Activated T-cell treated with anti-CD3 and anti-CD28 coated beads, Interleukin-2, amount 50 U/mL, for 4 hours (primary cell): ENCODE measurements around the gene LMX1B. TPM values are rescaled to one million over a fixed set of nuclear protein-coding genes. Genes with fewer than 3 reads are reported as not detected.

ENCODE experiments used
- ATAC-seq, 2 donors: fragments of 200-7000 bp; cut with Tn5 transposase; one replicate each; pipeline ENCODE4 v1.10.0; 2021
- DNase-seq: peaks from one replicate; pipeline ENCODE4 v3.0.0-alpha.2; 2020
- H3K27me3 Mint-ChIP-seq: one replicate; pipeline ENCODE4 v1.8.0; 2021; ENCODE audit warnings: low read depth, mixed read lengths
- H3K36me3 Mint-ChIP-seq: one replicate; pipeline ENCODE4 v1.8.0; 2022; ENCODE audit warnings: mixed read lengths; ENCODE audit not compliant: insufficient read depth
- H3K4me1 Mint-ChIP-seq: one replicate; pipeline ENCODE4 v1.8.0; 2021; ENCODE audit warnings: low read depth, mixed read lengths
- H3K4me3 Mint-ChIP-seq: one replicate; pipeline ENCODE4 v1.8.0; 2021; ENCODE audit warnings: mild to moderate bottlenecking, moderate library complexity, mixed read lengths
- H3K9me3 Mint-ChIP-seq: one replicate; pipeline ENCODE4 v1.8.0; 2021; ENCODE audit warnings: mixed read lengths
- total RNA-seq, 3 donors: library from RNA; stranded (reverse); gene quantifications; one replicate each; pipeline ENCODE4 v1.2.1, GENCODE V29; 2021

LMX1B gene
- total RNA-seq, 3 donors from 2014 or later, result not detected

DNA sequence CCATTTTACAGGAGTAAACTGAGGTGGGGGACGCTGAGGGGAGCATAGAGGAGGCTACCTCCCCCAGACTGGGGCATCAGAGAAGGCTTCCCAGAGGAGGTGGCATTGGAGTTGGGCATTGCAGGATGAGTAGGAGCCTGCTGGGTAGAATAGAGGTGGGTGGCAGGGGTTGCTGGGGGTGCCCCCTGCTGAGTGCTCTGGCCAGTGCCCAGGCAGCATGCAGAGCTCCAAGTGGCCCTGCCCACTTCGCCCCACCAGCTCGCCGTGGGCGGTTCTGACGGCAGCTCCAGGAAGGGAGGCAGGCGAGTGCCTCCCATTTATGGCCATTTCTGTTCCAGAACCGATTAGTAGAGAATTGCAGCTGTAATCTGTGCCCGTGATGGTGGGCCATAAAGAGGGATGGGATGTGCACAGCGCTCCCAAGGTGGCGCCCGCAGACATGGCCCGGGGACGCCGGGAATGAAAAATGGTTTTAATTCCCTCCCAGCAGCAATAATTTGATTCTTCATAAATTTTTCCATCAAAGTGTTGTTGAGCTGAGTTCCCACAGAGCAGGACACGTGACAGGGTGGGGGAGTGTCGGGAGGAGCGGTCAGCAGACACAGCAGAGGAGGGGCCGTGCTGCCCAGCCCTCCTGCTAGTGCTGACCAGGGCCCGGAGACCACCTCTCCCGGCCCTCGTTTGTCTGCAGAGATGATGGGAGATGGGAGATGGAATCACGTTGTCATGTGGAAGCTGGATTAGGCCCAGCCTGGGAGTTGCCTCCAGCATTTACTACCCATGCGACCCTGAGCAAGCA lies 75.5 kb downstream of the LMX1B start:
- Mint-ChIP-seq H3K27me3 (peaks cover 56% of the 10 kb centered on the region), H3K4me3 (no peak overlapping the region), H3K4me1 (no peaks in the 10 kb centered on the region), H3K9me3 (no peaks in the 10 kb centered on the region), H3K36me3 (no peaks in the 10 kb centered on the region)
- ATAC-seq, result no peak
- DNase-seq, result no peak

DNA sequence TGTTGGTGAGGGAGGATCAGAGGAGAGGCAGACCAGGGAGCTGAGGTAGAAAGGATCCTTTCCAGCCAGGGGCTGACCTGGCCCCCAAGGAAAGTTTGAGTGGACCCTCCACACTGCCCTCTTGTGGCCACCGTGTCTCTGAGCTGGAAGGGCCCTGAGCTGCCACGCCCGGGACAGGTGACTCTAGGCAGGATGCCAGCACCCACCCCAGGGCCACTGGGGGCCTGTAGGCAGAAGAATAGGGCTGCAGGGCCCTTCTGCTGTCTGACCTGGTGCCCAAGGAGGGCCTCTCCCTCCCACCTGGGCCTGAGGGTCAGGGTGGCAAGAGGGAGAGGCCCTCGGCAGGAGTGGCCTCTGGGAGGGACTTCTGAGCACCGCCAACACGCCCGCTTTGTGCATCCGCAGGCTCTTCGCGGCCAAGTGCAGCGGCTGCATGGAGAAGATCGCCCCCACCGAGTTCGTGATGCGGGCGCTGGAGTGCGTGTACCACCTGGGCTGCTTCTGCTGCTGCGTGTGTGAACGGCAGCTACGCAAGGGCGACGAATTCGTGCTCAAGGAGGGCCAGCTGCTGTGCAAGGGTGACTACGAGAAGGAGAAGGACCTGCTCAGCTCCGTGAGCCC lies 76.8 kb downstream of the LMX1B start:
- Mint-ChIP-seq H3K27me3 (peaks cover 49% of the 10 kb centered on the region), H3K36me3 (no peaks in the 10 kb centered on the region), H3K4me3 (no peak overlapping the region), H3K9me3 (no peaks in the 10 kb centered on the region), H3K4me1 (no peaks in the 10 kb centered on the region)
- DNase-seq (peak; percentile 39), ATAC-seq (peak; percentile 70 to 73)

DNA sequence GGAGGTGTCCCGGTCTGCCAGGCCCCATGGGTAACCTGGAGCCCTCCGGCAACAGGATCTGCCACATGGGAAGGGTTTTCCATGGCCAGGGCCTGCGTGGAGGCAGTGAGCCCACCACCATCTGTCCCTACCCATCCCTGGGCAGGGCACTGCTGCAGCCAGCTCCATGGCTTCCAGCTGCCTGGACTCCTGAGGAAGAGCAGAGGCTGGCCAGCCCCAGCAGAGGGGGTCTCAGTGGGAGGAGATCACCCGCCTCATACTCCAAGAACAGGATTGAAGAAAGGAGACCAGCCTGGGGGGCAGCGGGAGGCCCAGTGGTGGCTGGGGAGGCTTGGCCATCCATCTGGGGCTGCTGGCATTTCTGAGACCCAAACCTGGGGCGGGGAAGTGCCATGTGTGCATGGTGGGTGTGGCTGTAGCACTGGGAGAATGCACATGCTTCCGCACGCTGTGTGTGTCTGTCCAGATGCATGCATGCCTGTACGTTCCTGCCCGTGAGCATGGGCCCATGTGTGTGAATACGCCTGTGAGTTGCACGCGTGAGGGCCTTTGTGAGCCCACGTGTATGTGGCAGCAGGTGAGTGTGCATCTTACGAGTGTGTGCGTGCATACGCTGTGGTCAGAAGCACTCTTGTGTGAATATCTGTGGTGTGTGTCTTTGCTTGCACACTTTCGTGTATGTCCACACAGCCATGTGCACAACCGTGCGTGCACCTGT lies 78.5 kb downstream of the LMX1B start:
- Mint-ChIP-seq H3K27me3 (peaks cover 37% of the 10 kb centered on the region), H3K36me3 (no peaks in the 10 kb centered on the region), H3K4me1 (no peaks in the 10 kb centered on the region), H3K4me3 (no peak overlapping the region), H3K9me3 (no peaks in the 10 kb centered on the region)
- DNase-seq (no peak), ATAC-seq (no peak)

DNA sequence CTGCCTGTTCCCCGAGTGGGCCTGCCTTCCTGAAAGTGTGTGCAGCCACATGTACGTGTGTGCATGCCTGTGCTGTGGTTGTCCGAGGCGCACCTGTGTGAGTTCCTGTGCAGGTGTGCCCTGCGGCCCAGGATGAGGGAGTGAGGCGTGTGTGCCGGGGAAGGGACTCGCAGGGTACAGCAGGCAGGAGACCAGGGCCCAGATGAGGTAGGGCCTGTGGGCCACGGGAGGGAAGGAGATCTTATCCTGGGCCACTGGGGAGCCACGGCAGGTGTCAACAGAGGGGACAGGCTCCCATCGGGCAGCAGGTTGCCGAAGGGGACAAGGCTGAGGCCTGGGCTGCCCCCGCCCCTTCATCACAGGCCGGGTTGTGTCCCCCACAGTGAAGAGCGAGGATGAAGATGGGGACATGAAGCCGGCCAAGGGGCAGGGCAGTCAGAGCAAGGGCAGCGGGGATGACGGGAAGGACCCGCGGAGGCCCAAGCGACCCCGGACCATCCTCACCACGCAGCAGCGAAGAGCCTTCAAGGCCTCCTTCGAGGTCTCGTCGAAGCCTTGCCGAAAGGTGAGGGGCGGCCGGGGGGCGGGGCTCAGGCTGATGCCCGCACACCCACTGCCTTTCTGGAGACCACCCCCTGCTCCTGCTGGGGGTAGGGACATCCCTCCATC lies 79.2 kb downstream of the LMX1B start:
- no peak overlapping the region for H3K4me3 Mint-ChIP-seq
- no peak for ATAC-seq
- no peak for DNase-seq

DNA sequence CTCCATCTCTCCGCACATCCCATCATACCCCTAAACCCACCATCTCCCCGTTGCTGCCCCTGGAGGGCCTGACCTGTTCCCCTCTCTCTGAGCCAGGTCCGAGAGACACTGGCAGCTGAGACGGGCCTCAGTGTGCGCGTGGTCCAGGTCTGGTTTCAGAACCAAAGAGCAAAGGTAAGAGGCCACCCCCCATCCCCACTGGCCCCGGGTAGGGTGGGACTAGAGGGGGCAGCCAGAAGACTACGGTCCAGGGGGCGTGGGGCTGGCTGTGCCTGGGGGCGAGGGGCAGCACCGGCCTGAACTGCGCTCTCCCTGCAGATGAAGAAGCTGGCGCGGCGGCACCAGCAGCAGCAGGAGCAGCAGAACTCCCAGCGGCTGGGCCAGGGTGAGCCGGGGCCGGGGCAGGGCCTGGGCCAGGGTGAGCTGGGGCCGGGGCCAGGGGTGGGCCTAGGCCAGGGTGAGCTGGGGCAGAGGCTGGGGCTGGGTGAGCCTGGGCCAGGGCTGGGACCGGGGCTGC lies 79.8 kb downstream of the LMX1B start:
- no peaks in the 10 kb centered on the region for H3K9me3 Mint-ChIP-seq
- peak; percentile 1 for DNase-seq
- no peak for ATAC-seq
- H3K4me3 Mint-ChIP-seq, result no peak overlapping the region
- no peaks in the 10 kb centered on the region for H3K36me3 Mint-ChIP-seq
- H3K27me3 Mint-ChIP-seq, result peaks cover 25% of the 10 kb centered on the region
- no peaks in the 10 kb centered on the region for H3K4me1 Mint-ChIP-seq

More for the DNA sequence above, 79.2 kb downstream of the LMX1B start:
- Mint-ChIP-seq H3K4me1 (no peaks in the 10 kb centered on the region), H3K27me3 (peaks cover 30% of the 10 kb centered on the region), H3K9me3 (no peaks in the 10 kb centered on the region), H3K36me3 (no peaks in the 10 kb centered on the region)

DNA sequence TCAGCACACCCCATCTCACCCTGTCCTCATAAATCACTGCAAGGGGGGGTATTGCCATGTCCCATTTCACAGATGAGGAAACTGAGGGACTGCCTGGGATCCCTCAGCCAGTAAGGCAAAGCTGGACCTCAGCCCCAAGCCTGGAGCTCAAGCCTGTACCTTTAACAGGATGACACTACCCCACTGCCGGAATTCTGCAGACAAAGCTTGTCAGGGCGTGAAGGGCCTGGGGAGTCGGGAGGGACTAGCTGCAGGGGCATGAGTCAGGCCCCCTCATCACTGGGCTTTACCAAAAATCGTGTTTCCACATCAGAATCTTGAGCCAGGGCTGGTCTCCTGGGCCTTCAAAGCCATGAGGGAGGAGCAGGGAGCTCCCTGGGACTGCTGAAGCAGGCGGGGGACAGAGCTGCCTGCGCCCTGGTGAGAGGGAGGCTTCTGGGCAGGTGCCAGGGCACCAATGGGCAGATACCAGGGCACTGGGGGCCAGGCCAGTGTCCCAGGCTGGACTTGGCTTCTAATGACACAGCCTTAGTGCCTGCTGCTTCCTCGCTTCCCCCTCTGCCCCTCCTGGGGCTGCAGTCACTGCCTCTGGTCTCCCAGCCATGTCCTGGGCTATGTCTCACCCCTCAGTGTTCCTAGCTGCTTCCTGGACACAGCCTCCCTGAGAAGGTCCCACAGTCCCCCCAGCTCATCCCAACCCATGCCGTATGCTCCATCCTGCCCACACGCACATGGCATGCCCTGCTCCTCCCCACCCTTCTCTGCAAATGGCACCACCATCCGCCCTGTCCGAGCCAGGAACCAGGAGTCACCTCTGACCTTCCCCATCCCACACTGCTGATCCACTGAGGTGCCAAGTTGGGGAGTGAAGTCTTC lies 80.7 kb downstream of the LMX1B start:
- Mint-ChIP-seq H3K4me3 (no peak overlapping the region), H3K4me1 (no peaks in the 10 kb centered on the region), H3K27me3 (peaks cover 18% of the 10 kb centered on the region), H3K36me3 (no peaks in the 10 kb centered on the region), H3K9me3 (no peaks in the 10 kb centered on the region)
- ATAC-seq (no peak), DNase-seq (no peak)

DNA sequence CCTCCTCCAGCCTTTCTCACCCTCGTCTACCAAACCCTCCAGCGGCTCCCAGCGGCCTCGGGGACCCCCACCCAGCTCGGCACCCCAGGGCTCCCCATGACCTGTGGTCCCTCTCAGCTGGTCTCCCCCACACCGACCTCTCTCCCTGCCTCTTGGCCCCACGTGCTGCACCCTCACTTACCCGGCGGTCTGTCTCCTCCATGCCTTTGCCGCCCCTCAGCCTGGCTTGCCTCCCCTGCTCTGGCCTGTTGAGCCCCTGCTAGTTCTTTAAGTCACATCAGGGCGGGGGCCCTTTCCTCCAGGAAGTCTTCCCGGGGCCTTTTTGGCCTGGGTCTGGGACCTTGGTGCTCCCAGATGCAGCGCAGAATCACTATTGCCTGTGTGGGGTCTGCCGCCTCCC lies 81.5 kb downstream of the LMX1B start:
- no peak overlapping the region for H3K4me3 Mint-ChIP-seq
- no peaks in the 10 kb centered on the region for H3K9me3 Mint-ChIP-seq
- no peaks in the 10 kb centered on the region for H3K4me1 Mint-ChIP-seq
- DNase-seq (no peak), ATAC-seq (no peak)
- no peaks in the 10 kb centered on the region for H3K36me3 Mint-ChIP-seq
- H3K27me3 Mint-ChIP-seq, result peaks cover 13% of the 10 kb centered on the region

DNA sequence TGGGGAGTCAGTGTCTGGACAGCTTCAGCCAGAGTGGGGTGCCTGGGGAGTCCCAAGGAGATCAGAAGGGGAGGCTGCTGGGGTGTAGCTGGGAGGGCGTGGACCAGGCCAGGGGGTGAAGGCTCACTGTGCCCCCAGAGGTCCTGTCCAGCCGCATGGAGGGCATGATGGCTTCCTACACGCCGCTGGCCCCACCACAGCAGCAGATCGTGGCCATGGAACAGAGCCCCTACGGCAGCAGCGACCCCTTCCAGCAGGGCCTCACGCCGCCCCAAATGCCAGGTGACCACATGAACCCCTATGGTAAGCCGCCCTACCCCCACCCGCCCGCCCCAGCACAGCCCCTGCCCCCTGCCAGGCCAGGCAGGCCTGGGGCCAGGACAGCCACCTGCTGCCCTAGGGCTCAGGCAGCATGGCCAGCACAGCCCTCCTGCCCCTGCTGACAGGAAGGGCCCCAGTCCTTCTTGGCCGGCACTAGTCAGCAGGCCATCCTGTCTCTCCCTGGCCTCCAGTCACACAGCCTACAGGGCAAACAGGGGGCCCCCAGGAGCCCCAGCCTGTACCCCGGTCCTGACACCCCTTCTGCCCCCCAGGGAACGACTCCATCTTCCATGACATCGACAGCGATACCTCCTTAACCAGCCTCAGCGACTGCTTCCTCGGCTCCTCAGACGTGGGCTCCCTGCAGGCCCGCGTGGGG lies 82.1 kb downstream of the LMX1B start:
- DNase-seq, result no peak
- no peak overlapping the region for H3K4me3 Mint-ChIP-seq

DNA sequence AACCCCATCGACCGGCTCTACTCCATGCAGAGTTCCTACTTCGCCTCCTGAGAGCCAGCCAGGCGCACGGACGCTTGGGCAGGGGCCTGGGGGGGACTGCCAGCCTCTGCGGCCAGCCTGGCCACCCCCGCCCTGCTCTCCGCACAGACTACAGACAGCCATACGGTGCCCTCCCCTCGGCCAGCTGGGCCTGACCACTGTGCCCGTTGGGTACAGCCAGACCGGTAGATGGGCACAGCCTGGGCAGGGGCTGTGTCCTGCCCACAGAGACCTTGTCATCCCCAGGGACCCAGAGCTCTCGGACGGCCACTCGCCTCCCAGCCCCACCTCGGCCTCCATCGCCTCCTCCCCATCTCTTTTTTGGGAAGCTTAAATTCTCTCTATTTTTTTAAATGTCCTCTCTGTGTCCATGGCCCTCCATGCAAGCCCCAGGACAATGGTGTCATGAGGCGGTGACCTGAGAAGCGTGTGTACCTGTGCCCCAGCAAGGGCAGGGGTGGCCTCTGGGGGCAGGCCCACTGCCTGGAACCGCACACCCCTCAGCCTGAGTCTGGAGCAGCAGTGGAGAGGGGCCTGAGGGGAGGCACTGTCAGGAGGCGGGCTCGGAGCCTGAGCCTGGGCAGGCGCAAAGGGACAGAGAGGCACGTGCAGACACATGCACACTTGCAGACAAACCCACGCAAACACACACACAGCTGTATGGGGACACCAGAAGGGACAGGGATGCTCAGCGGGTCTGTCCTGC lies 82.8 kb downstream of the LMX1B start:
- no peaks in the 10 kb centered on the region for H3K36me3 Mint-ChIP-seq
- H3K9me3 Mint-ChIP-seq, result no peaks in the 10 kb centered on the region
- no peak overlapping the region for H3K4me3 Mint-ChIP-seq
- no peak for DNase-seq
- no peaks in the 10 kb centered on the region for H3K4me1 Mint-ChIP-seq
- no peak for ATAC-seq
- peaks cover 17% of the 10 kb centered on the region for H3K27me3 Mint-ChIP-seq

More for the DNA sequence above, 82.1 kb downstream of the LMX1B start:
- Mint-ChIP-seq H3K27me3 (peaks cover 12% of the 10 kb centered on the region), H3K36me3 (no peaks in the 10 kb centered on the region), H3K4me1 (no peaks in the 10 kb centered on the region), H3K9me3 (no peaks in the 10 kb centered on the region)
- no peak for ATAC-seq

DNA sequence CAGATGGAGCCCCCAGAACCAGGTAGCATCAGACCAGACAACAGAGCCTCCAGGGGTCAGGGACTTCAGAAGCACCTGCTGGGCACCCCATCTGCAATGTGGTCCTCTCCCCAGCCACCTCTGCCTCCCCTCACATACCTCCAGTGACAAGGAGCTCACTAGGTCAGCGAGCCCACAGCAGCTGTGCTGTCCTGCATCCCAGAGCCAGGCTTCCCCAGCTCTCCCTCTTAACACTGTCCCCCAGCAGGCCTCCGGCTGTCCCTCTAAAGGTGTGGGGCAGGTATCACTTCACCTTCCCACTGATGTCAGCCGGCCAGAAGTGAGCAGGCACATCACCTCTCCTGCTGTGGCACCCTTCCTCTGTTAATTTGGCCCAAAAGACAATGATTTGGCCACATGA lies 83.6 kb downstream of the LMX1B start:
- DNase-seq (no peak), ATAC-seq (no peak)
- H3K36me3 Mint-ChIP-seq, result no peaks in the 10 kb centered on the region
- H3K27me3 Mint-ChIP-seq, result peaks cover 20% of the 10 kb centered on the region
- no peak overlapping the region for H3K4me3 Mint-ChIP-seq
- H3K4me1 Mint-ChIP-seq, result no peaks in the 10 kb centered on the region
- H3K9me3 Mint-ChIP-seq, result no peaks in the 10 kb centered on the region

DNA sequence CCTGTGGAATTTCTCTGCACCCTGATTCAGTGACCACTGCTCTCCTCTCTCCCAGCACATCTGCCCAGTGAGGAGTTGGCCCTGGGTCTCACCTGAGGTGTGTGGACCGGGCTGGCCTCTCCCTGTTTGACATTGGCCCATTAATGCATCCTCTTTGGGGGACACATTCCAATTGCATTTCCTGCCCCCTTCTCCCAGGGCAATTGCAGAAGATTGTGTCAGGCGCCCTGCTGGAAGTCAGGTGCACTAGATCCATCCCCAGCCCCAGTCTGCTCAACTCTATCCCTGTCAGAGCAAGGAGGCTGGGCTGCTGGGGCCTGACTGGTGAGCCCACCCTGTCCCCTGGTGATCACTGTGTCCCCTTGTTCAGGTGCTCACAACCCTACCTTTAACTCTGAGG lies 84.5 kb downstream of the LMX1B start:
- no peak overlapping the region for H3K4me3 Mint-ChIP-seq
- H3K27me3 Mint-ChIP-seq, result peaks cover 29% of the 10 kb centered on the region
- no peak for DNase-seq
- no peaks in the 10 kb centered on the region for H3K36me3 Mint-ChIP-seq
- H3K9me3 Mint-ChIP-seq, result no peaks in the 10 kb centered on the region
- ATAC-seq, result no peak
- no peaks in the 10 kb centered on the region for H3K4me1 Mint-ChIP-seq

DNA sequence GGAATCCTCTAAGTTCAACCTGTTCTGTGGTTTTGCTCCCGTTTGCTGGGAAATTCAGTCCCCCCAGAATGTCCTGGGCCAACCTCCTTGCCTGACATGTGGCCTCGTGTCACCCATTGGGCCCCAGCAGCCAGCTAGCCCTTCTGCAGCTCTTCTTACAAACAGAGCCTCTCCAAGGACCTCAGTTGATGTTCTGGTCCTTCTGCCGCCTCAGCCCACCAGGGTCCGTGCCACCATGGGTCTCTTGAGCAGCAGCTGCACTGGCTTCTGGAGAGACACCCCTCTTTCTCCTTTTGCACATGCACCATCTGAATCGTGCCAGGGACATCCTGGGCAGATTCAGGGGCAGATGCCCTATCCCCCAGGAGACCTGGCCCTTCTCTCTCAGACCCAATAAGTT lies 85.0 kb downstream of the LMX1B start:
- Mint-ChIP-seq H3K4me3 (no peak overlapping the region), H3K27me3 (peaks cover 34% of the 10 kb centered on the region), H3K36me3 (no peaks in the 10 kb centered on the region), H3K9me3 (no peaks in the 10 kb centered on the region), H3K4me1 (no peaks in the 10 kb centered on the region)
- no peak for ATAC-seq
- no peak for DNase-seq
